Keratinocyte (primary cell): ENCODE data around the gene SRP68.

Experiments
- CTCF ChIP-seq, 3 experiments: IDR thresholded peaks in 1 of 3; conservative IDR thresholded peaks in 1 of 3; optimal IDR thresholded peaks in 1 of 3; 2 replicates in 2 of 3; 3 replicates in 1 of 3; pipeline versions ENCODE3 to v1.5.1; 2011; ENCODE audit warnings: low read length in 3 of 3, mild to moderate bottlenecking in 3 of 3, moderate library complexity in 2 of 3, control low read depth in 1 of 3, inconsistent platforms in 1 of 3; ENCODE audit not compliant: insufficient read depth in 2 of 3; ENCODE audit errors: extremely low read depth in 1 of 3
- EZH2 ChIP-seq: IDR thresholded peaks from one replicate; pipeline ENCODE4 v1.6.1; 2012; ENCODE audit warnings: inconsistent platforms, mild to moderate bottlenecking, low read length, moderate library complexity

GRCh38 chr17:76005263-76006149 lies 66.8 kb downstream of the SRP68 start:
- peak; percentile 59 to 69 (median 63) for TF ChIP-seq CTCF (optimal IDR thresholded peaks at IDR 0.05 in 1 of 3, IDR thresholded peaks at IDR 0.05 in 1 of 3, conservative IDR thresholded peaks at IDR 0.05 in 1 of 3; ENCODE audit: extremely low read depth in 1 of 3, insufficient read depth in 2 of 3, low read length in 3 of 3)
- no peak for TF ChIP-seq EZH2
